Rectal smooth muscle tissue (tissue), 1 donor: ENCODE results near the gene ANKRD63.

Experiments
- H3K27ac ChIP-seq: one replicate; pipeline ENCODE4 v1.7.0; 2013; ENCODE audit warnings: low read depth, low read length, inconsistent platforms
- H3K27me3 ChIP-seq: one replicate; pipeline ENCODE4 v1.7.0; 2013; ENCODE audit warnings: low read length; ENCODE audit not compliant: control insufficient read depth, insufficient read depth
- H3K36me3 ChIP-seq: one replicate; pipeline ENCODE4 v1.7.0; 2013; ENCODE audit warnings: low read length; ENCODE audit not compliant: control insufficient read depth, insufficient read depth
- H3K4me1 ChIP-seq: one replicate; pipeline ENCODE4 v1.7.0; 2013; ENCODE audit warnings: low read length; ENCODE audit not compliant: control insufficient read depth, insufficient read depth
- H3K4me3 ChIP-seq: one replicate; pipeline ENCODE4 v1.7.0; 2013; ENCODE audit warnings: low read length
- H3K9ac ChIP-seq: one replicate; pipeline ENCODE4 v1.7.0; 2013; ENCODE audit warnings: low read length

ANKRD63 gene

DNA sequence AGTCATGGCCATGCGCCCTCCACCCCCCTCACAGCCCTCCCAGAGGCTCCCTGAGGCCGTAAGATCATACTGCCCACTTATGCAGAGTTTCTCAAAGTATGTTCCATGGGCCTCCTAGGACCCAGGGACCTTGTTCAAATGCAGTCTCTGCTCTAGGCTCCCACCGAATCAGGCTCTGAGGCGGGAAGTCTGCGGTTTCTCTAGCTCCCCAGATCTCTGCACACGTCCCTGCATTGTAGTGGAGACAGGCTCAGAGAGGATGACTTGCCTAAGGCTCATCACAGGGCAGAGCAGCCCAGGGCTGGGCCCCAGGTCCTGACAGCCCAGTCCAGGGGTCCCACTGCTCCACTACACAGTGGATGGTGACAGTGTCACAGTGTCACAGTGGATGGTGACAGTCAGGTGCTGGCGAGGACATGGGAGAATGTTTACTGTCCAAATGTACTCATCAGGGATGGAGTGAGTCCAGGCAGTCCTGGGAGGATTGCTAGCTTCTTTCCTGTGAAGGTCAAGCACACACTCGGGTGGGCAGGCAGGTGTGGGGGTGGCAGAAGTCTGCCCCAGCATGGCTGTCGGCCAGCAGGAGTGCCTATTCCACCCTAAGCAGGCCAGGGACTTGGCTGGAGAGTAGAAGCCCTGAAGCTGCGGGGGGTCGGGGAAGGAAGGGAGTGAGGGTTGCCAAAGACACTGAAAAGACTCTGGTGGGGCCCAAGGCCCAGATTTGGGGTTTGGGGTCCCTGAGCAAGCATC, 12.4 kb downstream of the ANKRD63 start:
- no peak overlapping the region for H3K9ac ChIP-seq
- H3K36me3 ChIP-seq: no peaks in the 10 kb centered on the region
- H3K27ac ChIP-seq: no peak overlapping the region
- no peaks in the 10 kb centered on the region for H3K4me1 ChIP-seq
- no peak overlapping the region for H3K4me3 ChIP-seq
- no peaks in the 10 kb centered on the region for H3K27me3 ChIP-seq

DNA sequence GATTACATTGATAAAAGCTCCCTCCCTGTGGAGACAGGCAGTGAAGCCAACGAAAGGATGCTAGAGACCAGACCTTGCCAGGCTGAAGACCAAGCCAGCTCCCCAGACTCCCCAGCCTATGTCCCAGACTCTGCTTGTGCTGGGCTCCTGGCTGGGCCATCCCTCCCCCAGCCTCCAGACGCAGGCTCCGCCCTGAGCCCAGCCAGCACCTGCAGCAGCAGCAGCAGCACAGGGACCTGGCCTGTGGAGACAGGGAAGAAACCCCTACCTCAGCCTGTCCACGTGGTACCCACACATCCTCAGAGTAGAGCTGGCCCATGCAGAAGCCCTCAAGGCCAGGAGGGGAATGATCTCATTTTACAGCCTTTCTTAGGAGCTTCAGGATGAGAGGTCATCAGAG, 13.3 kb downstream of the ANKRD63 start:
- no peaks in the 10 kb centered on the region for H3K36me3 ChIP-seq
- no peaks in the 10 kb centered on the region for H3K27me3 ChIP-seq
- no peak overlapping the region for H3K9ac ChIP-seq
- no peak overlapping the region for H3K27ac ChIP-seq
- no peak overlapping the region for H3K4me3 ChIP-seq
- H3K4me1 ChIP-seq: no peaks in the 10 kb centered on the region

DNA sequence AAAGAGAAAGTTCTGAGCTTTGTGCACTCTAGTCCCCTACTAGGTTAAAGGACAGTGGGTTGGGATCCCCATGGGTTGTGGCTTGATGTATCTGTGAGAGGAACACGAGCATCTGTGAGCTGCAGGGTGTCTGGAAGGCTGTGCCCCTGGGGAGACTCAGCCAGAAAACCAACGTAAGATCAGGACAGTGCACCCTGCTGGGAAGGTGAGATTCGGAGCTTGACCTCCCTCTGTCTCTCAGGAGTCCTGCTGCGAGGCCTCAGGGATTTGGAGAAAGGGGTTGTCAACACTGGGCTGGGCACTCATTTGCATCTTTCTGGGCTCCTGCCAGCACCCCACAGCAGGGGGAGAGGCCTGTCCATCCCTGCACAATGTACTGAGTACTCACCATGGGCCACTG, 15.2 kb downstream of the ANKRD63 start:
- Histone ChIP-seq H3K27ac (no peak overlapping the region), H3K4me3 (no peak overlapping the region), H3K4me1 (no peaks in the 10 kb centered on the region), H3K9ac (no peak overlapping the region), H3K36me3 (no peaks in the 10 kb centered on the region), H3K27me3 (no peaks in the 10 kb centered on the region)

DNA sequence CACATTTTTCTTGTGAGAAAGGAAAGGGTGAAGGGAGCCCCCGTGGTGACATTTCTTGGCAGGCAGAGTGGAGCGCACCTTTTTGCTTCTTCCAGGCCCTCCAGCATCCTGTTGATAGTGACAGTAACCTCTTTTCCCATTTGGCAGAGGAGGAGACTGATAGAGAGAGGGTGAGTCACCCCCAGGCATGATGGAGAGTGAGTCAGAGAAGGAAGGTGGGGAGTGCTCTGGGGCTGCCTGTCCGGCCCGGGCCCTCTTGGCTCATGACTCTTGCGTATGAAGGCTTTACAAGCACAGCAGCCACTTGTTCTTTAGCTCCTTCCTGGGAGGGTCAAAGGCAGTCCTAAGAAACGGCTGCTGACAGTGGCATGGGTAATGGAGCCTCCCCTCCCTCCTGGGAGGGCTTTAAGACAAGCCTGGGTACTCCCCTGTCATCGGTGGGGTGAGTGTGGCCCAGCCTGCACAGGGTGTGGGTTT, 16.0 kb downstream of the ANKRD63 start:
- Histone ChIP-seq H3K4me1 (no peaks in the 10 kb centered on the region), H3K27ac (peak overlapping the region; percentile 22), H3K4me3 (no peak overlapping the region)

DNA sequence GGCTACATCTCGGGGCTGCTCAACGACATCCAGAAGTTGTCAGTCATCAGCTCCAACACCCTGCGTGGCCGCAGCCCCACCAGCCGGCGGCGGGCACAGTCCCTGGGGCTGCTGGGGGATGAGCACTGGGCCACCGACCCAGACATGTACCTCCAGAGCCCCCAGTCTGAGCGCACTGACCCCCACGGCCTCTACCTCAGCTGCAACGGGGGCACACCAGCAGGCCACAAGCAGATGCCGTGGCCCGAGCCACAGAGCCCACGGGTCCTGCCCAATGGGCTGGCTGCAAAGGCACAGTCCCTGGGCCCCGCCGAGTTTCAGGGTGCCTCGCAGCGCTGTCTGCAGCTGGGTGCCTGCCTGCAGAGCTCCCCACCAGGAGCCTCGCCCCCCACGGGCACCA, 17.0 kb downstream of the ANKRD63 start:
- no peaks in the 10 kb centered on the region for H3K27me3 ChIP-seq
- no peaks in the 10 kb centered on the region for H3K36me3 ChIP-seq
- no peak overlapping the region for H3K9ac ChIP-seq
- no peaks in the 10 kb centered on the region for H3K4me1 ChIP-seq
- no peak overlapping the region for H3K27ac ChIP-seq
- H3K4me3 ChIP-seq: no peak overlapping the region

More for the DNA sequence above, 16.0 kb downstream of the ANKRD63 start:
- Histone ChIP-seq H3K9ac (no peak overlapping the region), H3K36me3 (no peaks in the 10 kb centered on the region), H3K27me3 (no peaks in the 10 kb centered on the region)

DNA sequence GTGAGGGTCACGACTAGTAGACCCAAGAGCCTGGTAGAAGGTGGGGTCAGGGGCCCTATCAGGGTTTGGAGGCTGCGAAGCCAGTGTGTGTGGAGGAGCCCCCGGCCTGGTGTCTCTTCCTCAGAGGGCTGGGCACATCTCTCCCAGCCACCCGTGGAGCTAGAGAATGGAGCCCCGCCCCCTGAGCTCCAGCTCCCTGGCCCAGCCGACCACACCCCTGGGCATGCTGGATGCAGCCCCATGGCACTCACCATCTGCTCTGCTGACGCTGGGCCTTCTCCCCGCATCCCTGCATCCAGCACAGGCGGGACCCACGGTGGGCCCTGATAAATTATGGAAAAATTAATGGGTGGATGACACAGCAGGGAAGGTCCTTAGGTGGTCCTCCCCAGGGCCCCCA, 17.5 kb downstream of the ANKRD63 start:
- H3K36me3 ChIP-seq: no peaks in the 10 kb centered on the region
- no peaks in the 10 kb centered on the region for H3K27me3 ChIP-seq
- no peaks in the 10 kb centered on the region for H3K4me1 ChIP-seq
- no peak overlapping the region for H3K4me3 ChIP-seq
- no peak overlapping the region for H3K27ac ChIP-seq
- H3K9ac ChIP-seq: no peak overlapping the region

DNA sequence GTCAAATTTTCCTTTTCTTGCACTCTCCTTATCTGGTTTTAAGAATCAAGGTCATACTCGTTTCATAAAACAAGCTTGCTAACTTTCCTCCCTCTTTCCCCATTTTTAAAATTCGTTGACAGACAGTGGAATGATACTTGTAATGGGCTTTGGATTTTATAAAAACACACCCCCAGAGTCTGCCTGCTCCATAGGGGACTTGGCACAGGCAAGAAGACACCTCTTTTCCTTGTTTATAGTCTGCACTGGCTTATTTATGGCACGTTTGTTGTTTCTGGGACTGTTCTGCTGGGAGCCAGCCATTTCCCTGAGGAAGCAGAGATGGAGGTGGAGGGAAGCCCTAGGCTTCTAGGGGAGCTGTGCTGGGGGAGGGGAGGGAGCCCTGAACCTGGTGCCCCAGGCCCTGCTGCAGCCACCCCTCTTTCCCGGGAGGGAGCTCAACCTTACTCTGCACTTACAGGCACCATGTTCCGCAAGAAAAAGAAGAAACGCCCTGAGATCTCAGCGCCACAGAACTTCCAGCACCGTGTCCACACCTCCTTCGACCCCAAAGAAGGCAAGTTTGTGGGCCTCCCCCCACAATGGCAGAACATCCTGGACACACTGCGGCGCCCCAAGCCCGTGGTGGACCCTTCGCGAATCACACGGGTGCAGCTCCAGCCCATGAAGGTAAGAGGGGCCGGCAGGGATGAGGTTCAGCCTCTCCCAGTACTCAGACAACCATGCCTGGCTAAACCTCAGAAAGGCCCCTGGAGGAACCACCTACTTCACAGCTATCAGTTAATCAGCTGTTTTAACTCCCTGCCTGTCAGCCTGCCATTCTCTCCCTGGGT, 18.3 kb downstream of the ANKRD63 start:
- Histone ChIP-seq H3K36me3 (no peaks in the 10 kb centered on the region), H3K27me3 (no peaks in the 10 kb centered on the region), H3K4me3 (no peak overlapping the region), H3K9ac (no peak overlapping the region), H3K27ac (no peak overlapping the region), H3K4me1 (no peaks in the 10 kb centered on the region)

DNA sequence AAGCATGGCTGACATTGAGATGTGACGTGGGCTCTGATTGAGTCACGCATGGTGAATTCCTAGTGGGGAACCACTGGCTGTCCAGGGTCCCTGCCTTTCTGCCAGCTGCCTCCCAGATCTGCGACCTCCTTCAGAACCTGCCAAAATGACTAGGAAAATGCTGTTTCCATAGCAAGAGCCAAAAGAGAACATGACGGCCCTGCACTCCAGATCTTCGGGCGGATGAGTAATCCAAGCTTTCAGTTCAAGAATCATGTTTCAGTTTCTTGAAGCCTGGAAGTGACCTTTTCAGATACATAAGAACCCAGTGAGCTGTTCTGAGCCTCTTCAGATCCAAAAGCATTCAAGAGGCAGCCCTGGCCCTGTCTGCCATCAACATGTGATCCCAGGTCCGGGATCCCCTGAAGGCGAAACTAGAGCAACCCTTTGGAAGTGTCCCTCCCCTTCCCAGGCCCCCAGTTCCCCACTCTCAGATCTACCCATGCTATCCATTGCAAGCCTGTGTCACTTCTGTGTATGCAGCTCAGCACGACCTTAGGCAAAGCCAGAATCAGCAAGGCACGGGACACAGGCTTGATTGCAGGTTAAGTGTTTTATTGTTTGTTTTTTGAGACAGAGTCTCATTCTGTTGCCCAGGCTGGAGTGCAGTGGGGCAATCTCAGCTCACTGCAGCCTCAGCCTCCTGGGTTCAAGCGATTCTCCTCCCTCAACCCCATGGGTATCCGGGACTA, 19.7 kb downstream of the ANKRD63 start:
- no peak overlapping the region for H3K27ac ChIP-seq
- no peaks in the 10 kb centered on the region for H3K4me1 ChIP-seq
- no peaks in the 10 kb centered on the region for H3K36me3 ChIP-seq
- no peak overlapping the region for H3K9ac ChIP-seq
- no peaks in the 10 kb centered on the region for H3K27me3 ChIP-seq
- H3K4me3 ChIP-seq: no peak overlapping the region

DNA sequence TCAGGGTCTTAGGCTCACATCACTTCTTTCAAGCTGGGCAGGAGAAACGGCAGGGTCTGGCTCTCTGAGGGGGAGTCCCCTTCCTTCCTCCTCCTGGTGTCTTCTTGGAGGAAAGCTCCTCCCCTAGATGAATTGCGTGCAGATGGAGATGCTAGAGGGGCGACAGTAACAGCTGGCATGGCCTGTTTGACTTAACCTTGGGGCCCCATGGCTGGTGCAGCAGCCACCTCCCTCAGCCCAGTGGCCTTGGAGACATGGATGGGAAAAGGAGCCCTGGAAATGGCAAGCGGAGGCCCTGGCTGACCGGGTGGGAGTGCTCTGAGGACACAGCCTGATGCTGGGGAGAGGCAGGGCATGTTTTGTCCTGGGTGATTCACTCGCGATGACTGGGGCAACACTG, 23.8 kb downstream of the ANKRD63 start:
- Histone ChIP-seq H3K36me3 (no peaks in the 10 kb centered on the region), H3K27me3 (no peaks in the 10 kb centered on the region), H3K27ac (no peak overlapping the region), H3K9ac (no peak overlapping the region), H3K4me1 (no peaks in the 10 kb centered on the region), H3K4me3 (no peak overlapping the region)

DNA sequence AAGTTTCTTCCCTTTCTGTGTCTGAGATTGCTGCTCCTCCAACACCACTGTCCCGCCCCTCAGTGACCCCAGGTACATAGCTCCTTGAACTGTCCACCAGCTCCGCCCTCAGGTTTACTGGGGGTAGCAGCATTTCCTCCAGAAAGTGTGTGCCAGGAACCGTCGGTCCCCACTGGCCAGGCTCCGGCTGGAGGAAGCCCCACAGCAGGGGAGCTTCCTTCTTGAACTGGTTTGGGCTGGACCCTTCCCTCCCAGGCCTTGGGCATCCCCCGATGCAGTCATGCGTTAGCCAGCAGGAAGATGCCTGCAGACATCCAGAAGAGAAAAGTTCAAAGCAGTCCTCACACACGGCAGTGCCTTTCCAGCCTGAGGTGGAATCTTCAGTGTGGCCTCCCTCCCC, 24.3 kb downstream of the ANKRD63 start:
- Histone ChIP-seq H3K27me3 (peaks cover 4% of the 10 kb centered on the region), H3K9ac (no peak overlapping the region), H3K27ac (no peak overlapping the region), H3K4me1 (no peaks in the 10 kb centered on the region), H3K36me3 (no peaks in the 10 kb centered on the region), H3K4me3 (no peak overlapping the region)

DNA sequence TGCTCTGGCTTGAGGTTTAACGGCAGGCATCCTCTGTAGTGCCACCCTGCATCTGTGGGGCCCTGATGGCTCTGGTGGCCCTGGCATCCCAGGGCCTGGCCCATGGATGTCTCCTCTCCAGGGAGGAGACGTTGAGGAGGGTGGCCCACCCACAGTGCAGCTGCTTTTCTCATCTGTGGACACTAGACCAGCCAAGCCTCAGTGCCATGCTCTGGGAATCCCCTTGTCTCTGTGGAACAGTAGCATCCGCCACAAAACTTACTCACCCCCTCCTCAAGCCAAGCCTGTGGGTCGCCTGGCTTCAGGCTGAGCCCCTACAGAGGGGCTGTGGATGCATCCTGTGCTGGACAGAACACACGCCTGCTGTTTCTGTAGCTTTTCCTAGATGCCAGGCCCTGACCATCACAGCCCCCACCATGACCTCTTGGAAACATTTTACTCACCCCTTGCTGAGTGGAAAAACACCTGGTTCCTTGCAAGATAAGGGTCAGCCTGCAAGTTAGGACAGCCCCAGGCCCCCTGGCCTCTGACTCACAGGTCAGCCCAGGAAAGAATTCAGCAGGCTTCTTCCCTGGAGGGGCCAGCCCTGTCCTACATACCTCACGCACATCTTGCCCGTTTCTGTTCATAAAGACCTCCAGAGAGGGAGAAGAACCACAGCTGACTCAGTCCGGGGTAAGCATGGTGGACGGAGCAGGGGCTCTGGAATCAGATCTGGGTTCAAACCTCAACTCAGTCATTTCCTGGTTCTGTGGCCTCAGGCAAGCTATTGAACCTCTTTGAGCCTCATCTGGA, 25.0 kb downstream of the ANKRD63 start:
- Histone ChIP-seq H3K4me1 (peaks cover 5% of the 10 kb centered on the region), H3K27me3 (peaks cover 9% of the 10 kb centered on the region), H3K27ac (no peak overlapping the region), H3K9ac (no peak overlapping the region), H3K4me3 (no peak overlapping the region), H3K36me3 (no peaks in the 10 kb centered on the region)
